ENCODE results near the gene STAG3. TPM values are rescaled to one million over a fixed set of nuclear protein-coding genes. Genes with fewer than 3 reads are reported as not detected.
"Not testable (repeated sequence)": the region's sequence is repeated elsewhere in the genome, so short reads cannot be mapped to it uniquely, and the experiment has no call there.

The STAG3 gene
- total and polyA plus RNA-seq, 9 of the 15 experiments (the other 6 are each of a cell fraction or from before 2014, with no cell fraction given): 0.54 to 2.5 (median 1.7) TPM

- TF ChIP-seq NFXL1 (CRISPR knock-in tag; IDR thresholded peaks at IDR 0.05) (peak; percentile 4; the same call in 1 of the 2 replicates), NEUROD1 (IDR thresholded peaks at IDR 0.05; ENCODE audit: borderline replicate concordance, low read depth, low read length, partially characterized antibody) (peak; percentile 47), MEIS2 (IDR thresholded peaks at IDR 0.05; ENCODE audit: partially characterized antibody) (peak; percentile 76), ZNF583 (CRISPR knock-in tag; IDR thresholded peaks at IDR 0.05) (peak; percentile 13; the same call in 1 of the 2 replicates), ESRRA (IDR thresholded peaks at IDR 0.05; ENCODE audit: borderline replicate concordance, low read depth) (peak; percentile 70; the same call in 1 of the 2 replicates), FOS (IDR thresholded peaks at IDR 0.05; ENCODE audit: extremely low read depth, insufficient read length) (peak; percentile 48), NFE2L1 (tag; IDR thresholded peaks at IDR 0.05; ENCODE audit: borderline replicate concordance, low read depth) (peak; percentile 94), DPF2 (IDR thresholded peaks at IDR 0.05) (peak; percentile 91), NR4A1 (tag; IDR thresholded peaks at IDR 0.05) (0 out of 2 replicates have a peak, but pooled peaks have one; percentile 23), ZBTB33 (CRISPR knock-in tag; IDR thresholded peaks at IDR 0.05) (peak; percentile 52; the same call in 1 of the 2 replicates), SOX6 (IDR thresholded peaks at IDR 0.05) (peak; percentile 43; the same call in 1 of the 2 replicates), MAFF (IDR thresholded peaks at IDR 0.05; ENCODE audit: low read length) (peak; percentile 93), NFATC3 (IDR thresholded peaks at IDR 0.05) (peak; percentile 92), ZNF316 (IDR thresholded peaks at IDR 0.05) (peak; percentile 98), CBX1 (IDR thresholded peaks at IDR 0.05; ENCODE audit: low read depth) (peak; percentile 62; the same call in 1 of the 2 replicates), FOXK2 (conservative IDR thresholded peaks at IDR 0.05 in 1 of 2, IDR thresholded peaks at IDR 0.05 in 1 of 2; ENCODE audit: low read depth in 2 of 2) (0 out of 4 replicates have a peak, but pooled peaks of 1 of the 2 experiments have one; percentile 31), FOSL1 (tag; conservative IDR thresholded peaks at IDR 0.05) (peak; percentile 85), CREM (IDR thresholded peaks at IDR 0.05; ENCODE audit: low read depth) (peak; percentile 54), ZNF511 (CRISPR knock-in tag; IDR thresholded peaks at IDR 0.05) (0 out of 2 replicates have a peak, but pooled peaks have one; percentile 20), ATF1 (tag; IDR thresholded peaks at IDR 0.05) (0 out of 2 replicates have a peak, but pooled peaks have one; percentile 44), NRF1 (conservative IDR thresholded peaks at IDR 0.05 in 1 of 2, IDR thresholded peaks at IDR 0.05 in 1 of 2) (0 out of 4 replicates have a peak, but pooled peaks of 1 of the 2 experiments have one; percentile 33), POLR2A (conservative IDR thresholded peaks at IDR 0.05) (0 out of 2 replicates have a peak, but pooled peaks have one; percentile 27), SMARCE1 (IDR thresholded peaks at IDR 0.05) (peak; percentile 90), NFE2 (IDR thresholded peaks at IDR 0.05; ENCODE audit: low read depth) (peak; percentile 98), NCOR1 (IDR thresholded peaks at IDR 0.05) (peak; percentile 45; the same call in 1 of the 2 replicates), C11orf30 (IDR thresholded peaks at IDR 0.05; ENCODE audit: low read depth) (peak; percentile 96), KDM1A (IDR thresholded peaks at IDR 0.05) (peak; percentile 70 to 88), TAL1 (IDR thresholded peaks at IDR 0.05) (0 out of 2 replicates have a peak, but pooled peaks have one; percentile 3), MTA3 (IDR thresholded peaks at IDR 0.05; ENCODE audit: borderline replicate concordance) (peak; percentile 80), L3MBTL2 (IDR thresholded peaks at IDR 0.05) (0 out of 2 replicates have a peak, but pooled peaks have one; percentile 20), LEF1 (IDR thresholded peaks at IDR 0.05) (peak; percentile 57), HDAC1 (IDR thresholded peaks at IDR 0.05) (peak in 1 of 2 experiments; percentile 53; a peak in 2 of 4 replicates)
- TF ChIP-seq NR4A1, ATF1 (CRISPR knock-in tag; IDR thresholded peaks at IDR 0.05): not testable (repeated sequence)
Observed at GRCh38 chr7:100243385-100243784, 65.7 kb downstream of the STAG3 start (continued).

Data from K562 (cell line).